Transverse colon (tissue), 4 donors: ENCODE data around the gene RUNX3. TPM values are rescaled to one million over a fixed set of nuclear protein-coding genes. Genes with fewer than 3 reads are reported as not detected.

ENCODE experiments used
- DNase-seq: peaks from one replicate; pipeline ENCODE4 v3.0.0-alpha.2; 2019
- H3K27ac ChIP-seq, 4 donors: fragments of 200-600 bp; sonication (generic); 2 replicates each; pipeline ENCODE4 v1.5.1; 2016 to 2018; ENCODE audit warnings: inconsistent platforms in 4 of 4
- H3K27me3 ChIP-seq: fragments of 200-600 bp; sonication (generic); 2 replicates; pipeline ENCODE4 v1.5.1; 2017; ENCODE audit warnings: inconsistent platforms
- H3K36me3 ChIP-seq, 4 donors: fragments of 200-600 bp; sonication (generic); 2 replicates each; pipeline ENCODE4 v1.5.1; 2017 to 2019; ENCODE audit warnings: inconsistent platforms in 4 of 4
- H3K4me1 ChIP-seq, 4 donors: fragments of 200-600 bp; sonication (generic); 2 replicates each; pipeline ENCODE4 v1.5.1; 2017 to 2020; ENCODE audit warnings: inconsistent platforms in 4 of 4
- H3K4me3 ChIP-seq, 4 donors: fragments of 200-600 bp; sonication (generic); 1 replicate in 1 of 4; 2 replicates in 3 of 4; pipeline versions ENCODE4 v1.5.1 to v1.6.1; 2017 to 2019; ENCODE audit warnings: inconsistent platforms in 4 of 4
- H3K9me3 ChIP-seq, 2 donors: fragments of 200-600 bp; sonication (generic); 2 replicates each; pipeline ENCODE4 v1.5.1; 2017 to 2019; ENCODE audit warnings: inconsistent platforms in 2 of 2
- CTCF ChIP-seq, 5 experiments: fragments of 200-600 bp in 3 of 5; fragments of 450-650 bp in 2 of 5; sonication (generic) in 3 of 5; IDR thresholded peaks; 1 replicate in 2 of 5; 2 replicates in 3 of 5; pipeline ENCODE4 v1.5.1; 2016 to 2017; ENCODE audit warnings: antibody characterized with exemption in 5 of 5, inconsistent platforms in 3 of 5, mild to moderate bottlenecking in 2 of 5, moderate library complexity in 1 of 5
- EP300 ChIP-seq: sonication (generic); formaldehyde crosslinking; IDR thresholded peaks from one replicate; pipeline ENCODE4 v1.6.1; 2017; ENCODE audit warnings: antibody characterized with exemption, low read depth
- POLR2A ChIP-seq: fragments of 450-650 bp; IDR thresholded peaks from one replicate; pipeline ENCODE4 v1.6.1; 2016; ENCODE audit warnings: antibody characterized with exemption, mild to moderate bottlenecking, moderate library complexity
- POLR2AphosphoS5 ChIP-seq, 3 donors: sonication (generic); formaldehyde crosslinking; IDR thresholded peaks; one replicate each; pipeline ENCODE4 v1.6.1; 2016; ENCODE audit warnings: antibody characterized with exemption in 3 of 3
- WGBS, 2 donors: methylation state at CpG; one replicate each; pipeline ENCODE4 v1.1.5; 2018; ENCODE audit warnings: low coverage in 1 of 2; 5-methylcytosine and 5-hydroxymethylcytosine counted together
- in situ Hi-C, 4 donors: fragments of 200-750 bp; cut with MboI; loops; one replicate each; pipeline versions ENCODE4 v1.15.0 to v1.15.1; 2017; ENCODE audit warnings: low sequenced_read_pairs in 3 of 4, low pct_ligation_motif_present in 1 of 4, low pct_unique_long_range_greater_than_20kb in 1 of 4
- intact Hi-C: fragments of 100-400 bp; cut with DNase I; formaldehyde crosslinking; loops from one replicate; pipeline ENCODE4 v1.15.1; 2023; ENCODE audit warnings: low total_unique reads
- total RNA-seq, 4 donors: library from RNA; depleted of rRNA; stranded (reverse); fragments of >200 nt; gene quantifications; one replicate each; pipeline ENCODE4 v1.1.0, GENCODE V29; 2016

RUNX3 gene
- total RNA-seq, 4 donors from 2014 or later = 1.5 to 4.8 (median 3.4) TPM

- no peaks in the 10 kb centered on the region for H3K36me3 ChIP-seq
- no peaks in the 10 kb centered on the region for H3K27me3 ChIP-seq
- H3K4me3 ChIP-seq = no peak overlapping the region
- in situ Hi-C loops = no loop called here
- intact Hi-C loops = no loop called here
- H3K27ac ChIP-seq = no peak overlapping the region
- TF ChIP-seq POLR2AphosphoS5 (IDR thresholded peaks at IDR 0.05) (no peak), POLR2A (no peak), CTCF (IDR thresholded peaks at IDR 0.05) (no peak), EP300 (no peak)
- no peak for DNase-seq
- no peaks in the 10 kb centered on the region for H3K9me3 ChIP-seq
- WGBS, 2 donors = 74 to 84% methylated on average over 3 to 6 of the region's 6 CpGs
- H3K4me1 ChIP-seq = peaks cover 0 to 3% (median 0%) of the 10 kb centered on the region in 4 donors
These were observed 52.0 kb downstream of the RUNX3 start for GRCh38 chr1:24878045-24878444.

GRCh38 chr1:24875991-24876506, 54.0 kb downstream of the RUNX3 start:
- no peak for DNase-seq
- WGBS, 2 donors = 44% methylated on average over 6 of the region's 8 CpGs; no CpG with 5 or more reads in 1 of the 2 donors
- intact Hi-C loops = no loop called here

GRCh38 chr1:24875257-24875656, 54.8 kb downstream of the RUNX3 start:
- in situ Hi-C loops (no loop called here), intact Hi-C loops (no loop called here)
- no peak overlapping the region for H3K4me3 ChIP-seq
- no peak overlapping the region for H3K27ac ChIP-seq
- no peak for TF ChIP-seq EP300
- TF ChIP-seq POLR2A = no peak
- no peak for TF ChIP-seq CTCF (IDR thresholded peaks at IDR 0.05)
- no peak for TF ChIP-seq POLR2AphosphoS5 (IDR thresholded peaks at IDR 0.05)
- peaks cover 0 to 3% (median 0%) of the 10 kb centered on the region in 4 donors for H3K4me1 ChIP-seq
- H3K27me3 ChIP-seq = peaks cover 4% of the 10 kb centered on the region
- DNase-seq = no peak
- no peaks in the 10 kb centered on the region for H3K9me3 ChIP-seq
- H3K36me3 ChIP-seq = no peaks in the 10 kb centered on the region
- 60 to 80% methylated on average over 1 to 8 of the region's 8 CpGs for WGBS, 2 donors

More at GRCh38 chr1:24875991-24876506, 54.0 kb downstream of the RUNX3 start:
- Histone ChIP-seq H3K4me3 (no peak overlapping the region), H3K36me3 (no peaks in the 10 kb centered on the region), H3K27ac (no peak overlapping the region), H3K9me3 (no peaks in the 10 kb centered on the region), H3K4me1 (peaks cover 0 to 3% (median 0%) of the 10 kb centered on the region in 4 donors), H3K27me3 (no peaks in the 10 kb centered on the region)
- in situ Hi-C loops = no loop called here
- TF ChIP-seq POLR2A = no peak
- TF ChIP-seq POLR2AphosphoS5 (IDR thresholded peaks at IDR 0.05) = no peak
- no peak for TF ChIP-seq EP300
- no peak for TF ChIP-seq CTCF (IDR thresholded peaks at IDR 0.05)

GRCh38 chr1:24874611-24875234, 55.4 kb downstream of the RUNX3 start:
- Histone ChIP-seq H3K36me3 (no peaks in the 10 kb centered on the region), H3K27me3 (peaks cover 4% of the 10 kb centered on the region), H3K9me3 (no peaks in the 10 kb centered on the region), H3K27ac (no peak overlapping the region), H3K4me1 (peaks cover 0 to 3% (median 0%) of the 10 kb centered on the region in 4 donors), H3K4me3 (no peak overlapping the region)
- DNase-seq = no peak
- in situ Hi-C loops (no loop called here), intact Hi-C loops (no loop called here)
- 65% methylated on average over 16 of the region's 16 CpGs; no CpG with 5 or more reads in 1 of the 2 donors for WGBS, 2 donors
- TF ChIP-seq CTCF (IDR thresholded peaks at IDR 0.05) = no peak
- TF ChIP-seq POLR2AphosphoS5 (IDR thresholded peaks at IDR 0.05) = no peak
- no peak for TF ChIP-seq POLR2A
- TF ChIP-seq EP300 = no peak
